CD4-positive, alpha-beta T cell (primary cell): ENCODE data around the gene GJA4. TPM values are rescaled to one million over a fixed set of nuclear protein-coding genes. Genes with fewer than 3 reads are reported as not detected.

Experiments used
- ATAC-seq: fragments of 200-7000 bp; cut with Tn5 transposase; one replicate; pipeline ENCODE4 v1.10.0; 2022; ENCODE audit warnings: mild to moderate bottlenecking; ENCODE audit not compliant: poor library complexity
- CTCF ChIA-PET: fragments of 350-600 bp; sonication (Branson Sonifier 250); formaldehyde crosslinking; loops from one replicate; lab custom pipeline; 2021; ENCODE audit warnings: antibody characterized with exemption, inconsistent platforms; lab: Charles Lee
- POLR2A ChIA-PET: fragments of 350-600 bp; sonication (Branson Sonifier 250); formaldehyde crosslinking; loops from one replicate; lab custom pipeline; 2021; ENCODE audit warnings: antibody characterized with exemption, inconsistent platforms; lab: Charles Lee
- DNase-seq, 14 experiments: peaks; one replicate each; pipeline ENCODE4 v3.0.0-alpha.2; 2013 to 2020; ENCODE audit warnings: mixed read lengths in 2 of 14
- H3K27ac ChIP-seq, 2 donors: one replicate each; pipeline versions ENCODE4 v1.5.1 to v1.7.0; 2013; ENCODE audit warnings: low read length in 2 of 2, low read depth in 1 of 2, mild to moderate bottlenecking in 1 of 2
- H3K27me3 ChIP-seq, 2 experiments: 1 replicate in 1 of 2; 2 replicates in 1 of 2; pipeline versions ENCODE4 v1.6.1 to v1.7.0; 2013; ENCODE audit warnings: low read length in 2 of 2, control low read depth in 1 of 2, mild to moderate bottlenecking in 1 of 2, moderate library complexity in 1 of 2; ENCODE audit not compliant: insufficient read depth in 2 of 2, control insufficient read depth in 1 of 2
- H3K36me3 ChIP-seq: one replicate; pipeline ENCODE4 v1.6.1; 2013; ENCODE audit warnings: low read length, control low read depth; ENCODE audit not compliant: insufficient read depth
- H3K4me1 ChIP-seq: one replicate; pipeline ENCODE4 v1.6.1; 2013; ENCODE audit warnings: low read length, control low read depth; ENCODE audit not compliant: insufficient read depth
- H3K4me3 ChIP-seq: one replicate; pipeline ENCODE4 v1.5.1; 2013; ENCODE audit warnings: mild to moderate bottlenecking, low read length, moderate library complexity
- H3K9me3 ChIP-seq, 2 experiments: 1 replicate in 1 of 2; 2 replicates in 1 of 2; pipeline versions ENCODE4 v1.6.1 to v1.7.0; 2013; ENCODE audit warnings: low read length in 2 of 2, mild to moderate bottlenecking in 2 of 2, control low read depth in 1 of 2, moderate library complexity in 1 of 2; ENCODE audit not compliant: control insufficient read depth in 1 of 2, insufficient read depth in 1 of 2
- H3K27ac Mint-ChIP-seq: one replicate; pipeline ENCODE4 v1.8.0; 2020; ENCODE audit warnings: mixed read lengths
- H3K27me3 Mint-ChIP-seq: one replicate; pipeline ENCODE4 v1.8.0; 2021; ENCODE audit warnings: mixed read lengths
- H3K36me3 Mint-ChIP-seq: one replicate; pipeline ENCODE4 v1.8.0; 2021; ENCODE audit warnings: low read depth, mixed read lengths
- H3K4me1 Mint-ChIP-seq: one replicate; pipeline ENCODE4 v1.8.0; 2021; ENCODE audit warnings: low read depth, mixed read lengths
- H3K4me3 Mint-ChIP-seq: one replicate; pipeline ENCODE4 v1.8.0; 2020; ENCODE audit warnings: mild to moderate bottlenecking, mixed read lengths
- H3K9me3 Mint-ChIP-seq: one replicate; pipeline ENCODE4 v1.8.0; 2020; ENCODE audit warnings: mixed read lengths
- CTCF ChIP-seq: fragments of 200-600 bp; IDR thresholded peaks from one replicate; pipeline ENCODE4 v1.8.0; 2022; ENCODE audit warnings: antibody characterized with exemption, mild to moderate bottlenecking
- intact Hi-C, 2 experiments: fragments of 100-400 bp; cut with DNase I in 1 of 2; cut with micrococcal nuclease in 1 of 2; formaldehyde crosslinking; loops; one replicate each; pipeline versions ENCODE4 v1.15.1 to v1.9.0; 2023 to 2025; cut with DNase I, micrococcal nuclease
- total RNA-seq, 174 experiments: library from RNA in 2 of 174; stranded (reverse) in 2 of 174; gene quantifications; one replicate each; pipeline ENCODE4 v1.2.3 and lab custom pipeline; 2021 to 2026

GJA4 gene
- total RNA-seq, 2 experiments from 2014 or later, result not detected

- TF ChIP-seq CTCF, result no peak
- Mint-ChIP-seq H3K36me3 (no peaks in the 10 kb centered on the region), H3K27me3 (peaks cover 55% of the 10 kb centered on the region), H3K4me1 (no peaks in the 10 kb centered on the region), H3K27ac (no peak overlapping the region), H3K4me3 (no peak overlapping the region), H3K9me3 (no peaks in the 10 kb centered on the region)
- peaks cover 25 to 40% of the 10 kb centered on the region in 2 experiments for H3K27me3 ChIP-seq
- ChIA-PET POLR2A (no interaction called here), CTCF (no interaction called here)
- H3K4me3 ChIP-seq, result no peak overlapping the region
- intact Hi-C loops, result no loop called here
- ATAC-seq (no peak), DNase-seq (no peak)
- H3K4me1 ChIP-seq, result peaks cover 11% of the 10 kb centered on the region
- H3K36me3 ChIP-seq, result no peaks in the 10 kb centered on the region
- no peak overlapping the region for H3K27ac ChIP-seq
- peaks cover 0 to 4% of the 10 kb centered on the region in 2 experiments for H3K9me3 ChIP-seq
Measured at GRCh38 chr1:34779005-34779404, 13.8 kb upstream of the GJA4 start.

GRCh38 chr1:34779526-34779925, 13.3 kb upstream of the GJA4 start:
- H3K27ac ChIP-seq, result no peak overlapping the region
- H3K27ac Mint-ChIP-seq, result no peak overlapping the region
- H3K27me3 Mint-ChIP-seq, result peaks cover 60% of the 10 kb centered on the region
- H3K4me3 ChIP-seq, result no peak overlapping the region
- CTCF ChIA-PET, result no interaction called here
- TF ChIP-seq CTCF, result no peak
- peaks cover 11% of the 10 kb centered on the region for H3K4me1 ChIP-seq
- H3K4me3 Mint-ChIP-seq, result no peak overlapping the region
- H3K9me3 ChIP-seq, result peaks cover 0 to 4% of the 10 kb centered on the region in 2 experiments
- DNase-seq, result no peak
- no peaks in the 10 kb centered on the region for H3K9me3 Mint-ChIP-seq
- H3K36me3 ChIP-seq, result no peaks in the 10 kb centered on the region
- H3K36me3 Mint-ChIP-seq, result no peaks in the 10 kb centered on the region
- intact Hi-C loops, result no loop called here
- no peak for ATAC-seq
- no peaks in the 10 kb centered on the region for H3K4me1 Mint-ChIP-seq
- peaks cover 21 to 40% of the 10 kb centered on the region in 2 experiments for H3K27me3 ChIP-seq
- POLR2A ChIA-PET, result no interaction called here

GRCh38 chr1:34779962-34780361, 12.8 kb upstream of the GJA4 start:
- Histone ChIP-seq H3K4me1 (peaks cover 11% of the 10 kb centered on the region), H3K27ac (no peak overlapping the region), H3K36me3 (no peaks in the 10 kb centered on the region), H3K4me3 (no peak overlapping the region), H3K9me3 (peaks cover 0 to 4% of the 10 kb centered on the region in 2 experiments), H3K27me3 (peaks cover 23 to 40% of the 10 kb centered on the region in 2 experiments)
- Mint-ChIP-seq H3K36me3 (no peaks in the 10 kb centered on the region), H3K27me3 (peaks cover 61% of the 10 kb centered on the region), H3K9me3 (no peaks in the 10 kb centered on the region), H3K27ac (no peak overlapping the region), H3K4me1 (no peaks in the 10 kb centered on the region), H3K4me3 (no peak overlapping the region)
- CTCF ChIA-PET, result no interaction called here
- POLR2A ChIA-PET, result no interaction called here
- no peak for ATAC-seq
- no peak for TF ChIP-seq CTCF
- DNase-seq, result no peak
- intact Hi-C loops, result no loop called here
